Measurements from ENCODE around the gene JCAD.
"Not testable (repeated sequence)": the region's sequence is repeated elsewhere in the genome, so short reads cannot be mapped to it uniquely, and the experiment has no call there.

Gene JCAD

DNA sequence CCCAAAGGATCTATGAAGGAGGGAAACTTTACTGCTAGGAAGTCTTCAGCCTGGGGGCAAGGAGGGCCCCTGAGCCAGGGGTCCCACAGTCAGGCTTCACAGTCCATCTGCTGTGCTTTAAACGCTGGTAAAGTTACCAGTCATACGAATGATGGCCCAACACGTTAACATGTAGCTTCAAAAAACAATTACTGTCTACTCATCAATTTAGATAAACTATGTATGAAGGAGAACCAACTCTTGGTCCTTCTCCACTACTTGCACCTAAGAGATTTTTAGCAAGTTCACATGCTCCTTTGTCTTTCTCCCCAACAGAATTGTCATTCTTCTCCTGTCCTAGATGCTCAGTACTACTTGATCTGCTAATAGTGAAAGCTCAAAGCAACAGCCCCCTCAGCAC, 16.6 kb downstream of the JCAD start:
- no peak for DNase-seq

DNA sequence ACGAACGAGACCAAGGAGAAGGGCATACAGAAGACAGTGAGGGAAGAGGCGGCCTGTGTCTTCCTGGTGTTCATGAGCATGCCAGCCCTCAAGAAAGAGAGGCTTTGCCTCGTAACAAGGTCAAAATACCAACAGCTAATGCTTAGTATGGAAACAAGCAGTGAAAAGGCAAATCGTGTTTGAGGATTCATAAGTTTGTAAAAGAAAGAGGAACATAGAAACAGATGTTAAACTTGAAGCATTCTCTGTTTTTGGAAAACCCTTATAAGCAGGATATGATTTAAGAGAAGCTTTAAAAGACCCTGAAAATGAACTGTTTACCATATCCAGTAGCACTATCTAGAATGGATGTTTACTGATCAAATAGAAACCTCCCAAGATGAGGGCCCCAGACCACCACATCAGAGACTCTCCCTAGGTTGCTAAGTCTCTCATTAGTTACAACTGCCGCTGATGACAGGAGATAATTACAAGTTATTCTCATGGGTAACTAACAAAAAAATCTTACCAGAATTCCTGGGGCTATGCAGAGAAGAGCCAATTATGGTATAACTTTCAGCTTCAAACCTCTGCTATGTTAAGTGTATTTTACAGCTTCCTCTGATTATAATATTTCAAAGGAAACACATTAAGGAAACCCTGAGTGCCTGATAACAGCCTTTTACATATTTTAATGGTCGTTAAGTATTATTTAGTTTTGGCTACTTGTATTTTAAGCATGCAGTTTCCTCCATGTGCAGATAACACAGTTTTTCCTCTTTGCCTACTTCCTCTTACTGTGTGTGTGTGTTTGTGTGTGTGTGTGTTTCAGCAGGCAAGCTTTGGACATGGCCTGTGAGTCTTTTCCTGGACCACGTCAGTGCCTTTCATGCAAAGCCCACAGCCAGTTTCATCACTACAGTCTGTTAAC, 17.9 kb downstream of the JCAD start:
- no peak for DNase-seq

DNA sequence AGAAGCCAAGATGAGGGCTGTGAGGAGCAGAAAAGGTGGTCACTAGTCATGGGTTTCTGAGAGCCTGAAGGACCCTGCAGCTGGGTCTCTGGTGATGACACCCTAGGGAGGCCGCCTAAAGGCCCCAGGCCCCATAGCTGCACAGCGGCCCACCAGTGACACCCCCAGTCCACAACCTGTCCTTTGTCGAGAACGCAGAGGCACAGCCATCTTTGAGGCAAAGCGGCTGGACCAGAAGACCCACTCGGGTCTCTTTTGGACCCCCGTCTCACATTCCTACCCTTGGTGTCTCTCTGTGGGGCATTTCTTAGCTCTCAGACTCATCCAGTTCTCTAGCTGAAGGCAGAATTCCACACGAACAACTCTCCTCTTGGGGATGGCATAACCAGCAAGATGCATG, 18.8 kb downstream of the JCAD start:
- no peak for DNase-seq

DNA sequence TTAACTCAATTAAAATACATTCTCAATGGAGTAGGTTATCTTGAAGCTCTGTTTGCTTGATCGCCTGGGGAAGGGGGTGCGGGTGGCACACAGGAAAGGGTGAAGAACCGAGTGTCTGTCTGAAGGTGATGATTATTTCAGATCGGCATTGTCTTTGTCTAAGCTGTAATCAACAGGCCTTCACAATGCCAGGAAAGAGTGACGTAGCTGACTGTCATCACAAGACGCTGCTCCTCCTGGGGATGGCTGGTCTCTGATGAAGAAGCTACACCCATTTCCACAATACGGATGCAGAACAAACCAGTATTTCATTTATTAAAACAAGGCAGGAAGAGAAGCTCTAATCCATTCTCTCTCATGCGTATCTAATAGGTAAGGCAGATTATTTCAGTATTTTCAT, 19.4 kb downstream of the JCAD start:
- no peak for DNase-seq

DNA sequence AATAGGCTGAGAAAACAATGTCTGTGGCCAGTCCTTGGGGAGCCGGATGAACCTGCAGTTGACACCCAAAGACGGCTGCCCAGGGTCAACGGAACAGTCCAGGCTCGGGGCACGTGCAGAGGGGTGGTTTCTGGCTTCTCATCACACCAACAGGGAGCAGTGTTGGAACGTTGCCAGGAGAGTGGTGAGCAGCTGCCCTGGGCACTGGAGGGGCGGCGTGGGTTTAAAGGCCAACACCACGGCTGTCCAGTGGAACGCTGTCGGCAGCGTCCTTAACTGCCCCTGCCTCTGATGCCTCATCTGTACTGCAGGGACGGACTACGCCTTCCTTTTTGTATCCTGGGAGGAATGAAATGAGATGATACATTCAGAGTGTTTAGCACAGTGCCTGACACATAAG, 19.8 kb downstream of the JCAD start:
- DNase-seq = no peak

DNA sequence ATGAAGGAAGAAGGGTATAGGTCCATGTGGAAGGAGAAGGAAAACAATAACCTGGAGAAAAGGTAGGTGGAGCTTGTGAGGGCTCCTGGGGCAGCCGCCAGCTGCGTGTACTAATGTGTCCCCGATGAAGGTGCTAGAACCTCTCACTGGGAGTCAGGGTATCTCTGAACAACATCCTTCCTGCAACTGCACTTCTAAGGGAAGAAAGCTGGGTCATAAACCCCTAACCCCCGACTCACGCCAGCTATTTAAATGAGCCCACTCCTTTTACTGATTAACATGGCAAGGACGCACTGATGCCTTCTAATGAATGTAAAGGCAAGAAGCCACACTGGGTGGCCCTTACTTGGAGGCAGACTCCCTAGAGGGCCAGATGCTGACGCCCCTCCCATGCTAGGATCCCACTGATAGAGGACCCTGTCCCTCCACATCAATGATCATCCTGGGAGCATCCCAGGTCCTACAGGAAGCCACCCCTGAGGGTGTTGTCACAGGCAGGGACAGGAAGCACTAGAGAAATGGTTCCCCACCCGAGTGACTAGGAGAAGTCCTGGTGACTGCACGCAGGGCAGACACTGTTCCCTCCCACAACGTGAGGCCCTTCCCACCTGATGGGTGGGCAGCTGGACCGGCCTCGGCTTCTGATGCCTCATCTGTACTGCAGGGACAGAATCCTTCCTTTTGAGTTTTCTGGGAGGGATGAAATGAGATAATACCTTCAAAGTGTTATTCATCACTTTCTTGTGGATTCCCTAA, 20.4 kb downstream of the JCAD start:
- no peak for DNase-seq

DNA sequence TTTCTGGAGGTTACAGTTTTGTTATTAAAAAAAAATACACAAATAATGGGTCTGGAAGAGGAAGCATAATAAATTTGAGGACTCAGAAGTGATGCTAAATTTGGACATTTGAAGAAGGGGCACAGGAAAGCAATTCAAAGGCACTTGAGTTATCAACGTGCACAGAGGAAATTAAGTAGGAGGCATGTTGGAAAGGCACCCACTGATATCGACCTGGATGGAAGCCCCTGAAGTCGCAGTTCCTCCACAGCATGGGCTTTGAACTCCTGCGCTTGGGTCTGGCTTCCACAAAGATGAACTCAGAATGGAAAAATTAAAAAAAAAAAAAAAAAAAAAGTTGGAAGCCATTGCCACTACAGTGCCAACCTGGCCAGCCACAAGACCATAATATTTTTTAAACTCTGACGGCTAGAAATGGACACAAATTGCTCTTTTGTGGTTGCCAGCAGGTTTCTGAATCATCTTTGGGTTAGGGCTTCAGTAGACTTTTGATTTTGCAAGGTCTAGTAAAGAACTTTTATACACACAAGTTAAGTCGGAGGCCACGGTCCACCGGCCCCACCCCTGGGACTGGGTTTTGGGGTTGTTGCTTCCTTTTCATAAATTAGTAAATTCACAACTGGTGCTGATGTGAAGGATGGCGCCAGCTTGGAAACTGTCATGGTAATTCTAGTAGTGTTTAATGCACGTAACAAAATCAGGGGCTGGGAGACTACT, 21.6 kb downstream of the JCAD start:
- DNase-seq = no peak

DNA sequence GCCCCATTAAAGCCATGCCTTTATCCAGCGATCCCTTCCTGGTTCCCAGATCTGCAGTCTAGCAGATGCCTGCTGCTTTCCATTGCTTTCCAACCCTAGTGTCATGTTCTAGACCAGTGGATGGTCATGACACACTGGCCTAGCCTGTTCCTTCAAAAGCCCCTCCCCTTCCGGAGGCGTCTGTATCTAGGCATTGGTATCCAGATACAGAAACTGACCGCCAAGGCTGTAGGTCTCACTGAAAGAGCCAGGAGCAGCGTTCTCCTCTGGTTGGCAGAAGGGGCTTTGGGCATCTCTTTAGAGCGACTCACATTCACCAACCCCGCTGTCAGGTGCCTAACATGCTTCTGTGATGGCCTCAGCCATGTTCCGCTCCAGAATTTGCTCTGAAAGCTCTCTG, 22.6 kb downstream of the JCAD start:
- DNase-seq = no peak

DNA sequence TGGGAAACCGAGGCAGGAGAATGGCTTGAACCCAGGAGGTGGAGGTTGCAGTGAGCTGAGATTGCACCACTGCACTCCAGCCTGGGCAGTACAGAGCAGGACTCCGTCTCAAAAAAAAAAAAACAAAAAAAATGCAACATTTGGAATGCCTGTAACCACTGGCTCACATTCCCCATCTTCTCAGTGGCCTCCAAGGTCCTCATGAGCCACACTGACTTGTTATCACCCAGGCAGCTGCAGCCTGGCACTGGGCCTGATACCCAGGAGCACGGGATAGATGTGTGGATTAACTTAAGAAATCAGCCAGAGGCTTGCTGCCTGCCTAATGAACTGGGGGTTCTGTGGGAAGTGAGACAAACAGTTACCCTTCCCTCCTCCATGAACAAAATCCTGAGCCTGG, 23.0 kb downstream of the JCAD start:
- no peak for DNase-seq

DNA sequence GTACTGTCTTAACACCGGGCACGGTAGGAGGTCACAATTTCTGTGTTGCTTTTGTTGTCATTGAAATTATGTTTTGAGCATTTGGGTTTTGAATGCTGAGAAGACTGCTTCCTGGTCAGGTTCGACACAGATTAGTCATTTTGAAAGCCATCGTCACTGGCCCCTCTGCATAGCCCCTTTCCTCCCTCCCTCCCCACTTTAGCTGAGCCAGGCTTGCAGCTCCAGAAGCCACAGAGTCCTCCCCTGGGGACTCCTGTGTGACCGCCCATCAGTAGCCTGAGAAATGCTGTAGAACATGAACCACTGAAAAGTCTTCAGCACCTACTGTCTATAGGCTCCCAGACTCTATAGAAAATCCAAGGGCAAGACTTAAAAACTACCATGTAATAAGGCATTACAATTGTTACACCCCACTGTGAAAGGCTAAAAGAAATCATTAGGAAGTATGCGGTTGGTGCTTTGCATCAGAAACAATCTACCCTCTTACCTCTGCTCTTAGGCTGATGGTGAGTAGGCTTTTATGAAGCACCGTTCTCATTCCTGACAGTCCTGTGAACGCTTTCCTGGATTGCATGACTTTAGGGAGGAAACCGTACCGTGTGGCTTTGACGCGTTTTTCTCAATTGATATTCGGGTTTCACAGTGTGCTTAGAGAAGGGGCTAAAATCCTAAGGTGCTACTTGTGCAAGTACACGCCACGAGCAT, 24.8 kb downstream of the JCAD start:
- no peak for DNase-seq

DNA sequence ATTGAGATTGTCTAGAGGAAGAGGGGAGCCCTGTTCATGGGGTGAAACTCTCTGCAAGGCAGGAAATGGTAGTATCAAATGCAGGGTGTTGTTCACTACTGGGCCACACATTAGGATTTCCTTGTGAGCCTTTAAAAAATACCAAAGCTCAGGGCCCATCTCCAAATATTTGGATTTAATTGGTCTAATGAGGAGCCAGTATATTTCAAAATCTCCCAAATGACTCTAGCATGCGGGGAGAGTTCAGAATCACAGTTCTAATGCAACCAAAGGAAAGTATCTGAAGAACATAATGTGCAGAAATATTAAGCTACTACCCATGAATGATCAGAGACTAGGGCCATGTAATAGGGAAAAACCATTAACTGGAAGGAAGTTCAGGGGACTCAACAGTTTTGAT, 27.3 kb downstream of the JCAD start:
- DNase-seq = no peak

DNA sequence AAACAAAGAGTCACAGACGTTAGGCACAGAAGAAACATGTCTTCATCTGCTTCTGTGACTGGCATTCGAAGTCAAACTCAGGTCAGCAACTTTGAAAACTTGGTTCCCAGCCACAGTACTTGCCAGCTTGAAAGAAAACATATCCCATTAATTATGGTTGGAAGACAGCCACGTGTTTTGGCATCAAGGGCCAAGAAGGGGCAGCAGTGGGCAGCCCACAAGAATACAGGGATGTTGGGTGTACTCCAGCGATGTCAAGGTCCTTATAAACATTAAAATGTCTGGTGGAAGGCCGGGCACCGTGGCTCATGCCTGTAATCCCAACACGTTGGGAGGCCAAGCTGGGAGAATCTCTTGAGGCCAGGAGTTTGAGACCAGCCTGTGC, 29.5 kb downstream of the JCAD start:
- DNase-seq = no peak

DNA sequence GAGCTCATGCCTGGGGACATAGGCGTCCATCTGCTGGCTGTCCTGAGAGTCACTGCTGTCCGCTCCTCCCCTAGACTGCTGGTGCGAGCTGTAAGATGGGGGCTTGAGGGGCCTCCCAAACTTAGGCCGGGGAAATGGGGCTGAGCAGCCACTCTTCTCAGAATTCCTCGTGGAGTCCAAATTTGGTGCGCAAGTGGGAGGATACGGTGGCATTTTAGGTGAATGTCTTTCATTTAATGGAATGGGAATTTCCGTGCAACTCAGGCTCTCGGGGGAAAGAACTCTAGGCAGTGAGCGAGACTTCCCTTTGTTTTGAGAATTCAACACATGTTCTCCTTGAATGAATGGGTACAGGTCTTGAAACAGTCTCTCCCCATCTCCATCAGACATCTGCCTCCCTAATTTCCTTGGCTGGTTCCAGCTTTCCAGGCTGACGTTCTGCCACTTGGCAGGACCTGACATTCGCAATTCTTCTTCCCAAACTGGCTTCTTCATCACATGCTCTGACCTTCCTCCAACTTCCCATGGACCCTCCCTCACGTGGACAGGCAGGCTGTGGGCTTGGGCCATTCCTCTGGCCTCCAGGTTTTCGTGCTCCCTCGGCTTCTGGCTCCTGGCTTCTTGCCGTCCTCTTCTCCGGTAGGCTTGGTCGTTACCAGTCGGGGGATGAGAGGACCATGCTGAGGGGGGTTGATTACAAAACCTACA, 30.1 kb downstream of the JCAD start:
- DNase-seq = no peak

DNA sequence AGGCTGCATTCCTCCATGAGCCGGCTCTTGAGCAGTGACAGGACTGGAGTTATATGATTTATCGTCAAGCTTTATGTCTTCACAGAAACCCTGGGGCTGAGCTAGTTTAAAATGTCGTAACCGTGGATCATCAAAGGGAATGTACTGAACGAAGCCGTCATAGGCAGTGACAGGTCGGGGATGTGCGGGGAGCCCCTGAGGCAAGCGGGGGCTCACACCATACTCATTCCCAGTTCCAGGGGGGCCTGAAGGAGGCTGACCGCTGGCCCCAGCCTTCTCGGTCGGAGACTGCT, 30.7 kb downstream of the JCAD start:
- DNase-seq = no peak

DNA sequence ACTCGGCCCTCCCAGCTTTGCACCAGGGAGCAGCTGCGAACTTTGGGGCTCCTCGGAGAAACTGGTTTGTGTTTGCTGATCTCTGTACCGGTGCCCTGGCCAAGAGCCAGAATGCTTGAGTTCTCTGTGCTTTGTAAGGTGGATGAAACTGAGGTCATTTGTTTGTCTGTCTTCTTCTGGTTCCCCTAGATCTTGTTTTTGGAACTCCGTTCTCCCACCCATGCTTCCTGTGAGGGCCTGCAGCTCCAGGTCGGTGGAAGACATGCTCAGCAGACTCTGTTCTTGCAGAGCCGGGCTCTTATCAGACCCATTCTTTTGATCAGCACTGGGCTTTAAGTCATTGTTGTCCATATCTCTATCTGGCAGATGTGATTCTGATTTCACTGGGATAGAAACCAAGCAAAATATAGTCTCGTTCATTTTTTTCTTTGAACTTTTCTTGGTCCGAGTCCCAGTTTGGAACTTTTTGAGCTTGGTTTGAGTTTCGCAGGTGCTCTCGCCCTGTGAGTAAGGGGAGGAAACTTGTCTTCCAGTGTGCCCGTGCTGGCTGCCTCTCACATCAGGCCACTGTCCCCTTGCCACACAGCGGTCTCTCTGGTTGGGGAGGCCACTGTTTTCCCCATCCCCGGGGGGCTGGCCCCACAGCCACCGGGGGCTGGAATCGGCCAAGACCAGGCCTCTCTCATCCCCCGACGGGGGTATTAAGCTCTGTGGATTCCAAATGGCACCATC, 31.2 kb downstream of the JCAD start:
- DNase-seq = no peak

DNA sequence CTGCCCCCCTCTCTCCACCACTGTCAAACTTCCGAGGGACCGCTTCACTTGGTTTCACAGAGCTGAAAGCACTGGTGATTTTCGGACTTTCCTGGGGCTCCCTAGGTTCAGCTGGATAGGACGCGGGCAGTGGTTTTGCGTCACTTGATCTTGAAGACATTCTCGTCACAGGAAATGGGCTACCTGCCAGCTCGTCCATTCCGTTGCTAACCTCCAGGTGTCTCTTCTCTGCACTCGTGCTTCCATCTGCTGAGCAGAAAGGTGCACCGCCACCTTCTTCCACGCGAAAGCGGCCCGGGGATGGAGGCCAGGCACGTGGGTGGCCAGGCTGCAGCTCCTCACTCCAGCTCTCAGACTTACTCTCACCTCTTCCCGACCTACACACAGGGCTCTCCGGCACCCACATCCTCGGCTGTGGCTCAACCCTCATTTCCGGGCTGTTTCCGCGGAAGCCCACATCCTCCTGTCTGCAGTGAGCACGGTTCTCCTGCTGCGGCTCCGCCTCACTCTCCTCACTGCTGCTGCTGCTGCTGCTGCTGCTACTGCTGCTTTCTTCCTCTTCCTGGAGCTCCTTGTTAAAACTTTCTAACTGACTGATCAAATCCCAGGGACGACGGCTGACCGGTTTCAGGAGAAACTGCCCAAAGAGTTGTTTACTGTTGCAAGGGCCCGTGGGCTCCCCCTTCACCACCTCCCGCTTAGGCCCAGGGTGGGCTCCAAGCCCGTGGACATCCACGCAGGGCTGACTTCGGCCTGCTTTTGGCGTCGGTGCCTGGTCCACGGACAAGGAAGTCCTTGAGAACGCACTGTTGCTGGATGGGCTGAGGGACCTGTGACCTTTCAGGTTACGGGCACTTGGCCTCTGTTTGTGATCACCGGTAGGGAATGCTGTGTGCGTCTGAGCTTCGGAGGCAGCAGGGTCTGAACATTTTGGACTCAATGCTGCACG, 32.1 kb downstream of the JCAD start:
- no peak for DNase-seq

DNA sequence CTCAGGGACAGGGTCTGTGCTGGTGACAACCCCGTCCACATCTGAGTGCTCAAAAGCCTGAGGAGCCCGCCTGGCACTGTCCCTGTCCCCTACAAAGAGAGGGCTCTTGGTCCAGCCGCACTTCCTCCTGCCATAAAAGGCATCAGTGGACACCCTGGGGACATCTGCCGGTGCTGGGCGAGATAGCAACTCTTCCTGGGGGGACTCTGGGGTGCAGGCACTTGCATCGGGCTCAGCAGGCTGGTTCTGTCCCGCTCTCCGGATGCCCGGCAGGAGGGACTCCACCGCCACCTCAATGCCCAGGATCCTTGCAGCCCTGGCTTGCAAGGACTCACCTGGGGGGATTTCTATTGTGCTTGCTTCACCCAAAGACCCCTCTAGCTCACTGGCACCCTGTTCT, 32.8 kb downstream of the JCAD start:
- DNase-seq = no peak

DNA sequence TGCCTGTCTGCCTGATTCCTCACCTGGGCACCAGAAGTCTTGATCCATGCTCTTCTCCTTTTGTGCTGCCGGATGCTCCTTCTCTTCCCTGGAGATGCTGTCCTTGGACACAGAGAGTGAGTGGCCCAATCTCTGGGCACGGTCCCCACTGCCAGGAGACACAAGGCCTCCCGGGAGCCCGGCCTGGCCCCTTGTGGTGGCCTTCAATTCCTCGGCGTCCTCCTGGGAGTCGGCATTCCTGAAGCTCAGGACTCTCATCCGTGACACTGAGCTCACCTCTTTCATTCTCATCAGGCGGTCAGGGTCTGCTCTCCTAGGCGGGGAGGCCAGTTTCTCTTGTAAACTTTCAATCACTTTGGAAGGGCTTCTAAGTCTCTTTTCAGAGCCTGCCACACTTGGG, 33.3 kb downstream of the JCAD start:
- no peak for DNase-seq

DNA sequence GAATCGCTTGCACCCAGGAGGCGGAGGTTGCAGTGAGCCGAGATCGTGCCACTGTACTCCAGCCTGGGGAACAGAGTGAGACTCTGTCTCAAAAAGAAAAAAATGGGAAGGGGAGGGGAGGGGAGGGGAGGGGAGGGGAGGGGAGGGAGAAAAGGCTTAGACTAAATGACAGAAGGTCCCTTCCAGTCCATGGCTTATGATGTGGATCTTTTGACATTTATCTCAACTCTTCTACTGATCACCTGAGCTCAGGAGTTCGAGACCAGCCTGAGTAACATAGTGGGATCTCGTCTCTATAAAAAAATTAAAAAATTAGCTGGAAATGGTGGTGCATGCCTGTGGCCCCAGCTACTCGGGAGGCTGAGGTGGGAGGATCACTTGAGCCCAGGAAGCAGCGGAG, 34.0 kb downstream of the JCAD start:
- not testable (repeated sequence) for DNase-seq

DNA sequence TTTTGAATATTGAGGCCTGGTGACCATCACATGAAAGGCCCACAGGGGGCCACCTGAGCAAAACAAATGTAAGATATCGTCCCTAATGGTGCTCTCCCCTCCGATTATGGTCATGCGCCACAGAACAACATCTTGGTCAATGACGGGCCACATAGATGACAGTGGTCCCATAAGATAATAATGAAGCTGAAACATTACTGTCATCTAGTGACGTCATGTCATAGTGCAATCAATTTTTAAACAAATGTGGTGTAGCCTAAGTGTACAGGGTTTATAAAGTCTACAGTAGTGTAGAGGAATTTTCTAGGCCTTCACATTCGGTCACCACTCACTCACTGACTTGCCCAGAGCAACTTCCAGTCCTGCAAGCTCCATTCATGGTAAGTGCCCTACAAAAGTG, 36.8 kb downstream of the JCAD start:
- no peak for DNase-seq

DNA sequence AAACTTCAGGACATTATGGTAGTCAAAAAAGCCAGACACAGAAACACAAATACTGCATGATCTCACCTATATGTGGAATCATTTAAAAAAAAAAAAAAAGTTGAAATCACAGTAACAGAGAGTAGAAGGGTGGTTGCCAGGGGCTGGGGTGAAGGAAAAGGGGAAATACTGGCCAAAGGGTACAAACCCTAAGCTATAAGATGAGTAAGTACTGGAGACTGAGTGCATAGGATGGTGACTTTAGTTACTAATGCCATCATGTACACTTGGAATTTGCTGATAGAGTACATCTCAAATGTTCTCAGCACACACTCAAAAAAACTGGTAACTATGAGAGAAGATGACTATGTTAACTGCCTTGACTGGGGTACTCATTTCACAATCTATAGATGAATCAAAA, 39.9 kb downstream of the JCAD start:
- DNase-seq = no peak
